ENCODE results near the gene AMBRA1. TPM values are rescaled to one million over a fixed set of nuclear protein-coding genes. Genes with fewer than 3 reads are reported as not detected.

The AMBRA1 gene
- total RNA-seq, 4 donors from 2014 or later: 25.7 to 33.1 (median 30.2) TPM

GRCh38 chr11:46351606-46352005, 242.2 kb downstream of the AMBRA1 start:
- no peak for ATAC-seq
- WGBS, 2 donors (ENCODE audit: low coverage in 1 of 2): 64 to 100% methylated on average over 1 to 3 of the region's 5 CpGs
- TF ChIP-seq POLR2A (IDR thresholded peaks at IDR 0.05): no peak
- TF ChIP-seq CTCF (IDR thresholded peaks at IDR 0.05): no peak
- no peak for TF ChIP-seq EP300 (IDR thresholded peaks at IDR 0.05)
- no peak for TF ChIP-seq POLR2AphosphoS5 (IDR thresholded peaks at IDR 0.05)

GRCh38 chr11:46351148-46351547, 242.7 kb downstream of the AMBRA1 start:
- no peak for ATAC-seq
- TF ChIP-seq CTCF (IDR thresholded peaks at IDR 0.05) (no peak), POLR2A (IDR thresholded peaks at IDR 0.05) (no peak), POLR2AphosphoS5 (IDR thresholded peaks at IDR 0.05) (no peak), EP300 (IDR thresholded peaks at IDR 0.05) (no peak)
- peaks cover 0 to 72% (median 28%) of the 10 kb centered on the region in 3 donors for H3K4me1 ChIP-seq
- H3K27me3 ChIP-seq: no peaks in the 10 kb centered on the region
- WGBS, 2 donors (ENCODE audit: low coverage in 1 of 2): 100% methylated on average over 1 of the region's 8 CpGs; no CpG with 5 or more reads in 1 of the 2 donors
- H3K9me3 ChIP-seq: no peaks in the 10 kb centered on the region
- H3K4me3 ChIP-seq: no peak overlapping the region
- H3K27ac ChIP-seq: peak overlapping the region in 1 of 4 donors; percentile 13
- H3K36me3 ChIP-seq: peaks cover 0 to 3% of the 10 kb centered on the region in 2 donors

More at GRCh38 chr11:46351606-46352005, 242.2 kb downstream of the AMBRA1 start:
- H3K4me3 ChIP-seq: no peak overlapping the region
- peak overlapping the region in 1 of 4 donors; percentile 13 for H3K27ac ChIP-seq
- H3K9me3 ChIP-seq: no peaks in the 10 kb centered on the region
- H3K4me1 ChIP-seq: peaks cover 0 to 68% (median 28%) of the 10 kb centered on the region in 3 donors
- peaks cover 0 to 7% of the 10 kb centered on the region in 2 donors for H3K36me3 ChIP-seq
- H3K27me3 ChIP-seq: no peaks in the 10 kb centered on the region

- Histone ChIP-seq H3K36me3 (no peaks in the 10 kb centered on the region), H3K27ac (no peak overlapping the region), H3K9me3 (no peaks in the 10 kb centered on the region), H3K27me3 (no peaks in the 10 kb centered on the region), H3K4me1 (peaks cover 0 to 74% (median 28%) of the 10 kb centered on the region in 3 donors), H3K4me3 (no peak overlapping the region)
- no peak for ATAC-seq
- no peak for TF ChIP-seq EP300 (IDR thresholded peaks at IDR 0.05)
- TF ChIP-seq POLR2AphosphoS5 (IDR thresholded peaks at IDR 0.05): no peak
- TF ChIP-seq POLR2A (IDR thresholded peaks at IDR 0.05): no peak
- TF ChIP-seq CTCF (IDR thresholded peaks at IDR 0.05): no peak
- 60% methylated on average over 3 of the region's 3 CpGs; no CpG with 5 or more reads in 1 of the 2 donors for WGBS, 2 donors (ENCODE audit: low coverage in 1 of 2)
These were observed 243.1 kb downstream of the AMBRA1 start for GRCh38 chr11:46350695-46351094.

- Histone ChIP-seq H3K27ac (peak overlapping the region in 1 of 4 donors; percentile 85), H3K9me3 (no peaks in the 10 kb centered on the region), H3K4me1 (peaks cover 0 to 76% (median 28%) of the 10 kb centered on the region in 3 donors), H3K27me3 (no peaks in the 10 kb centered on the region), H3K4me3 (peak overlapping the region in 1 of 2 donors; percentile 85), H3K36me3 (no peaks in the 10 kb centered on the region)
- ATAC-seq: no peak
- 60 to 70% methylated on average over 1 to 7 of the region's 18 CpGs for WGBS, 2 donors (ENCODE audit: low coverage in 1 of 2)
- TF ChIP-seq CTCF (IDR thresholded peaks at IDR 0.05) (no peak), EP300 (IDR thresholded peaks at IDR 0.05) (no peak), POLR2AphosphoS5 (IDR thresholded peaks at IDR 0.05) (no peak), POLR2A (IDR thresholded peaks at IDR 0.05) (no peak)
These were observed 245.0 kb downstream of the AMBRA1 start for GRCh38 chr11:46348566-46349401.
